ENCODE data around the gene JCAD. TPM values are rescaled to one million over a fixed set of nuclear protein-coding genes. Genes with fewer than 3 reads are reported as not detected.
"Not testable (repeated sequence)": the region's sequence is repeated elsewhere in the genome, so short reads cannot be mapped to it uniquely, and the experiment has no call there.

The JCAD gene, protein sequence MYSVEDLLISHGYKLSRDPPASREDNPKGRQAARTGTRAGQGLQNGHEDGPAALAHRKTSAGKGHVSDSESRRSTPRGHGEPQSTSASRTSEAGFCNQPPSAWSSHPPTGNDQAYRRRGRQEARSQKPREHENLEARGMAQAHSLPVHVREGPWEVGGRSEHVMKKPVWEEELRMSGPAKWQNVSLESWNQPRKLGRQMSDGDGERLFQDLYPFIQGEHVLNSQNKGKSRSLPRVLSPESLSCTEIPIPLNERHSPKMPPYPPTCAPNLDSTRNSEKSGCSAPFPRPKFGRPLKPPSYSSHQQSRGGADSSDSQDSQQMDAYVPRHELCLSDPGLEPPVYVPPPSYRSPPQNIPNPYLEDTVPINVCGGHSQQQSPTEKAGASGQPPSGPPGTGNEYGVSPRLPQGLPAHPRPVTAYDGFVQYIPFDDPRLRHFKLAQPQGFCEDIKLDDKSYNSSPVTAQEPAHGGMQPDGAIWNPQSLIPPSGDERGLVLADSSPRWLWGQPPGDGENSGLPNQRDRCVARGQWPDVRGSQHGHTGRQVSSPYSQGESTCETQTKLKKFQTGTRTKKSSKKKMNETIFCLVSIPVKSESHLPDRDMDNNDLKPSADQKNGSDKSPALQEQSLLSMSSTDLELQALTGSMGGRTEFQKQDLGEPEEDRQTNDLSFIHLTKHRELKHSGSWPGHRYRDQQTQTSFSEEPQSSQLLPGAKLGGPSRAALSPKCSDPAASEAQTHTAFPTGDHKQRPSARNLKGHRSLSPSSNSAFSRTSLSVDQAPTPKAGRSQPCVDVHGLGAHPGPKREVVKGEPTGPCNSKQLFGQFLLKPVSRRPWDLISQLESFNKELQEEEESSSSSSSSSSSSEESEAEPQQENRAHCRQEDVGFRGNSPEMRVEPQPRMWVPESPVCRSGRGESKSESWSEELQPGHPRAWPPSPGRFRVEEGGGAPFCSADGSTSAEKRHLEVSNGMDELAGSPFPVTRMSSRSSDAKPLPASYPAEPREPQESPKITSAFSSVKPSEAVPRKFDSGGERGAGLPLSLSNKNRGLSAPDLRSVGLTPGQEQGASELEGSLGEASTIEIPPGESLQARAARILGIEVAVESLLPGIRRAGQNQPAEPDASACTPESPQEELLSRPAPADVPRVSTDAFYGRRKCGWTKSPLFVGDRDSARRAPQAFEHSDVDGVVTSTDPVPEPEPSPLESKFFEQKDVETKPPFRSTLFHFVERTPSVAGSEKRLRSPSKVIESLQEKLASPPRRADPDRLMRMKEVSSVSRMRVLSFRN (N-terminal part only)
- total RNA-seq: 10 to 100 TPM; 30.0 to 65.3 (median 44.2) TPM

DNA sequence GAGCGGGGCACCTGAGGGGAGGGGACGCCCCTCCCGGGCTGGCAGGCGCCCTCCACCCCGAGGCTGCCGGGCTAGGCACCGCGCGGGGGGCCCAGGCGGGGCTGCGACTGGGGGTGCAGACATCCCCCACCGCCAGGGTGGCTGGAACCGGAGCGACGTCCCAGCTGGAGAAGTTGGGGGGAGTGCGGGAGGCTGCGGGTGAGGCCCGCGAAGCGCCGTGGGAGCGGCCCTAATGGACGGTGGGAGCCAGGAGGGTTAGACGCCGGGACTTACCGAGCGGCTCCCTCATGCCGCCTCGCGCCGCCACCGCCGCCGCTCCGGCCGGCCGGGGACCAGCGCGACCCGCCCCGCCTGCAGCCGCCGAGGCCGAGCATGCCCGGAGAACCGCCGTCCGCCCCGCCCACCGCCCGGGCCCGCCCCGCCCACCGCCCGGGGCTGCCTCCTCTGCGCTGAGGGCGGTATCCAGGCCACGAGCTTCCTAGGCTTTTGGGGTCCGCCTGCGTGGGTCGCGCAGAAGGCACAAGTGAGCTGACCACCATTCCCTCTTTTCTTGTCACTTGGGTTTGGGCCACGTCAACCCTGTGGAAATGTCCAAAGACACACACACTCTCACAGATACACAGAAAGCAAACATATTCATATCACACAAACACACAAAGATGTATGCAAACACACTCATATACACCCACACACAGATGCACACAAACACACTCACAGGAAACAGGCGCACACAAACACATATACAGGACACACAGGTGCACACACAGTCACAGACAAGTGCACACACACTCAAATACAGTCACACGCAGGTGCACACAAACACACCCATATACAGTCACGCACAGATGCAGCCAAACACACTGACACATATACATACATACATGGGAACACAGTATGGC is at the start of gene JCAD:
Gene JCAD, minus strand, starts transcription at position 378 of the 899 bp plus-strand sequence. CDS start 11,774 bp downstream, outside the sequence.
- peak within 1 kb of the TSS; percentile 64 to 93 (median 84) for H3K27ac ChIP-seq
- DNase-seq (ENCODE audit: low spot score in 2 of 2): peak; percentile 68 to 75

DNA sequence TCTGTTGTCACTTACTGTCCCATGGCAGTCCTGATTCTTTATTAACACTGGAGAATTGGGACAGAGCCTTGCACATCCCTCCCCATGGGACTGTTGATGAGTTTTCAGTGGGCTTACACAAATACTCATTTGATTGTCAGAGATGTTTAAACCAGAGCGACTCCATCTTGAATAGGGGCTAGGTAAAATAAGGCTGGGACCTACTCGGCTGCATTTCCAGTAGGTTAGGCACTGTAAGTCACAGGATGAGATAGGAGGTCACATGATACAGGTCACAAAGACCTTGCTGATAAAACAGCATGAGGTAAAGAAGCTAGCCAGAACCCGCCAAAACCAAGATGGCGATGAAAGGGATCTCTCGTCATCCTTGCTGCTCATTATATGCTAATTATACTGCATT is 47.6 kb upstream of the JCAD start:
- H3K4me1 ChIP-seq: no peaks in the 10 kb centered on the region
- H3K27ac ChIP-seq: no peak overlapping the region
- TF ChIP-seq EP300 (IDR thresholded peaks at IDR 0.05): no peak
- TF ChIP-seq POLR2A (IDR thresholded peaks at IDR 0.05): no peak
- TF ChIP-seq, protein P1, sequence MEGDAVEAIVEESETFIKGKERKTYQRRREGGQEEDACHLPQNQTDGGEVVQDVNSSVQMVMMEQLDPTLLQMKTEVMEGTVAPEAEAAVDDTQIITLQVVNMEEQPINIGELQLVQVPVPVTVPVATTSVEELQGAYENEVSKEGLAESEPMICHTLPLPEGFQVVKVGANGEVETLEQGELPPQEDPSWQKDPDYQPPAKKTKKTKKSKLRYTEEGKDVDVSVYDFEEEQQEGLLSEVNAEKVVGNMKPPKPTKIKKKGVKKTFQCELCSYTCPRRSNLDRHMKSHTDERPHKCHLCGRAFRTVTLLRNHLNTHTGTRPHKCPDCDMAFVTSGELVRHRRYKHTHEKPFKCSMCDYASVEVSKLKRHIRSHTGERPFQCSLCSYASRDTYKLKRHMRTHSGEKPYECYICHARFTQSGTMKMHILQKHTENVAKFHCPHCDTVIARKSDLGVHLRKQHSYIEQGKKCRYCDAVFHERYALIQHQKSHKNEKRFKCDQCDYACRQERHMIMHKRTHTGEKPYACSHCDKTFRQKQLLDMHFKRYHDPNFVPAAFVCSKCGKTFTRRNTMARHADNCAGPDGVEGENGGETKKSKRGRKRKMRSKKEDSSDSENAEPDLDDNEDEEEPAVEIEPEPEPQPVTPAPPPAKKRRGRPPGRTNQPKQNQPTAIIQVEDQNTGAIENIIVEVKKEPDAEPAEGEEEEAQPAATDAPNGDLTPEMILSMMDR (IDR thresholded peaks at IDR 0.05): no peak
- H3K36me3 ChIP-seq: no peaks in the 10 kb centered on the region
- H3K9me3 ChIP-seq: no peaks in the 10 kb centered on the region
- no peak overlapping the region for H3K4me3 ChIP-seq
- 92 to 93% methylated on average over 5 of the region's 5 CpGs for WGBS, 2 donors
- no peaks in the 10 kb centered on the region for H3K27me3 ChIP-seq
- DNase-seq (ENCODE audit: low spot score in 2 of 2): no peak

More for the DNA sequence above, at the start of gene JCAD:
- H3K27me3 ChIP-seq: peaks cover 0 to 4% of the 10 kb centered on the region in 2 donors
- H3K36me3 ChIP-seq: no peaks in the 10 kb centered on the region
- WGBS, 2 donors: 5 to 15% methylated on average over 17 to 58 of the region's 66 CpGs
- H3K4me1 ChIP-seq: peaks cover 0 to 49% (median 2%) of the 10 kb centered on the region in 4 donors
- H3K9me3 ChIP-seq: no peaks in the 10 kb centered on the region
- TF ChIP-seq, protein P1 (IDR thresholded peaks at IDR 0.05): peak in 1 of 5 experiments; percentile 49
- TF ChIP-seq EP300 (IDR thresholded peaks at IDR 0.05): peak in 1 of 2 donors; percentile 32
- peak in 1 of 2 donors; percentile 67 for TF ChIP-seq POLR2A (IDR thresholded peaks at IDR 0.05)
- H3K4me3 ChIP-seq: peak within 1 kb of the TSS; percentile 53 to 92 (median 78)

DNA sequence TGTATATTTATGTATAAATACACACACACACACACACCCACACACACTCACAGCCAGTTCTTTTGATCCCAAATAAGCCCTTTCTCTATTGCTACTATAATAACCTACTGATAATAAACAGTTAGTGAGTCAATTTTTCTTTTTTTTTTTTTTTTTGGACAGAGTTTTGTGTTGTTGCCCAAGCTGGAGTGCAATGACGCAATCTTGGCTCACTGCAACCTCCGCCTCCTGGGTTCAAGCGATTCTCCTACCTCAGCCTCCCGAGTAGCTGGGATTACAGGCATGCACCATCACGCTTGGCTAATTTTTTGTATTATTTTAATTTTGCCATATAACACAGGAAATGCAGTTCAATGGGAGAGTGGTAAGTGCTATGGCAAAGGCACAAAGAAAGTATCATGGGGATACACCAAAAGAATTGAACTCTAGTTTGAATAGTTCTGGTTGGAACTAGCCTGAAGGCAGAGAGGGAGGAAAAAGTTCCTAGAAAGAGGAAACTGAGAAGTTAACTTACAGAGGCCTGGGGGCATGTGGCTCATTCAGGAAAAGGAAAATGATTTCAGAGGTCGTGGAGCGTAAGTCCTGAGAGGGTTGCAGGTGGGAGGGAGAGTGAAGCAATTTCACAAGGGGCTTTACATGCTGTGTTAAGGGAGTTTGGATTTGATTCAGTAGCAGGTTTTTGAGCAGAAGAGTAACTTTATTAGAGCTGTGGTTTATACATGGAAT is 44.4 kb upstream of the JCAD start:
- Histone ChIP-seq H3K27ac (no peak overlapping the region), H3K9me3 (no peaks in the 10 kb centered on the region), H3K27me3 (no peaks in the 10 kb centered on the region), H3K36me3 (no peaks in the 10 kb centered on the region), H3K4me3 (no peak overlapping the region), H3K4me1 (no peaks in the 10 kb centered on the region)
- TF ChIP-seq POLR2A (IDR thresholded peaks at IDR 0.05): no peak
- peak in 1 of 2 donors; percentile 25 for TF ChIP-seq EP300 (IDR thresholded peaks at IDR 0.05)
- TF ChIP-seq, protein P1 (IDR thresholded peaks at IDR 0.05): no peak
- DNase-seq (ENCODE audit: low spot score in 2 of 2): no peak
- WGBS, 2 donors: 73 to 84% methylated on average over 7 of the region's 7 CpGs

DNA sequence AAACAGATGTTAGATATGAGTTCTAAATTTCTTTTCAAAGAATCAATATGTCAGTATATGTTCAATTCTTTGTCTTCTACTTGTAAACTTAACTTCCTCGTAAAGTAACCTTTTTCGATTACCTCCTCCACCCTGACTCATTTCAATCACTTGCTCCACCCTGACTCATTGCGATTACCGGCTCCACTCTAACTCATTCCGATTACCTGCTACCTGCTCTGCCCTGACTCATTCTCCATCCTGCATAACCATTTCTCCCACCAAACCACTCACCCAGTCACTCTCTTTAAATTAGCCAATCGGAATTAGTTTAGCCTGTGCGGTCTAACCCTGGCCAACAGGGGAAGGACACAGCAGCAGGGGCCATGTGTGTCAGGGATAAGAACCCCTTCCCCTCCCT is 40.3 kb upstream of the JCAD start:
- H3K4me1 ChIP-seq; H3K36me3 ChIP-seq; H3K27ac ChIP-seq; H3K9me3 ChIP-seq; DNase-seq (ENCODE audit: low spot score in 2 of 2); H3K4me3 ChIP-seq; H3K27me3 ChIP-seq: not testable (repeated sequence)
- 91 to 96% methylated on average over 7 of the region's 7 CpGs for WGBS, 2 donors
